Mononuclear cell (primary cell): Measurements from ENCODE around the gene PLD2. TPM values are rescaled to one million over a fixed set of nuclear protein-coding genes. Genes with fewer than 3 reads are reported as not detected.
A peak's percentile ranks its signal among the peaks of the same experiment; 100 is the strongest.

Source experiments
- H3K27me3 ChIP-seq: 2 replicates; pipeline ENCODE4 v1.6.0; 2011; ENCODE audit warnings: low read length, control low read depth; ENCODE audit not compliant: insufficient read depth
- H3K4me1 ChIP-seq: 2 replicates; pipeline ENCODE4 v1.5.1; 2011; ENCODE audit warnings: mild to moderate bottlenecking, low read length, control low read depth; ENCODE audit not compliant: insufficient read depth
- H3K4me3 ChIP-seq: 2 replicates; pipeline ENCODE4 v1.5.1; 2011; ENCODE audit warnings: mild to moderate bottlenecking, low read length, moderate library complexity
- H3K9me3 ChIP-seq: 2 replicates; pipeline ENCODE4 v1.5.1; 2011; ENCODE audit warnings: low read depth, mild to moderate bottlenecking, control low read depth, low read length
- total RNA-seq: library from RNA; depleted of rRNA; stranded (reverse); fragments of >200 nt; gene quantifications from one replicate; pipeline ENCODE4 v1.2.3, GENCODE V29; 2012

PLD2 gene
- total RNA-seq, 1 donor = 7.9 TPM

GRCh38 chr17:4786516-4786915 is 20.4 kb upstream of the PLD2 start:
- Histone ChIP-seq H3K4me3 (no peak overlapping the region), H3K27me3 (peaks cover 73% of the 10 kb centered on the region), H3K9me3 (no peaks in the 10 kb centered on the region), H3K4me1 (peaks cover 41% of the 10 kb centered on the region)

DNA sequence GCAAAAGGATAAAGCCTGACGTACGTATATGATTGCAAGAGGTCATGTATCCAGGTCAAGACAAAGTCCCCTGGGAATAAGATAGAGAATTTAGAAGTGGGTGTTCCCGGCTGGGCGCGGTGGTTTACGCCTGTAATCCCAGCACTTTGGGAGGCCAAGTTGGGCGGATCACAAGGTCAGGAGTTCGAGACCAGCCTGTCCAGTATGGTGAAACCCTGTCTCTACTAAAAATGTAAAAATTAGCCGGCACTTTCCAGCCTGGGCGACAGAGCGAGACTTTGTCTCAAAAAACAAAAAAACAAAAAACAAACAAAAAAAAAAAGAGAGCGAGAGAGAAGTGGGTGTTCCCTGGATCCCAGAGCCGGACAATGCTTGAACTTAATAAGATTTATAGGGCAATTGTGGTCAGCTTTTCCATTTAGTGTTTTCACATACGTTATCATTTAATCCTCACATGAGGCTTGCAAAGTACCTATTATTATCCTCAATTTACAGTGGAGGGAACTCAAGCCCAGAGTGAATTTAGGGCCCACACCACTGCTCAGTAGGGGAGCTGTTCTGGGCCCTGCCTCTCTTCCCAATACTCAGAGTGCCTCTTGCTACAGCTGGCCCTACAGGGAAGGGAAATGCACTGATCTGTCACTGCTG is 18.7 kb upstream of the PLD2 start:
- Histone ChIP-seq H3K27me3 (peaks cover 68% of the 10 kb centered on the region), H3K4me1 (peaks cover 41% of the 10 kb centered on the region), H3K9me3 (no peaks in the 10 kb centered on the region), H3K4me3 (no peak overlapping the region)

DNA sequence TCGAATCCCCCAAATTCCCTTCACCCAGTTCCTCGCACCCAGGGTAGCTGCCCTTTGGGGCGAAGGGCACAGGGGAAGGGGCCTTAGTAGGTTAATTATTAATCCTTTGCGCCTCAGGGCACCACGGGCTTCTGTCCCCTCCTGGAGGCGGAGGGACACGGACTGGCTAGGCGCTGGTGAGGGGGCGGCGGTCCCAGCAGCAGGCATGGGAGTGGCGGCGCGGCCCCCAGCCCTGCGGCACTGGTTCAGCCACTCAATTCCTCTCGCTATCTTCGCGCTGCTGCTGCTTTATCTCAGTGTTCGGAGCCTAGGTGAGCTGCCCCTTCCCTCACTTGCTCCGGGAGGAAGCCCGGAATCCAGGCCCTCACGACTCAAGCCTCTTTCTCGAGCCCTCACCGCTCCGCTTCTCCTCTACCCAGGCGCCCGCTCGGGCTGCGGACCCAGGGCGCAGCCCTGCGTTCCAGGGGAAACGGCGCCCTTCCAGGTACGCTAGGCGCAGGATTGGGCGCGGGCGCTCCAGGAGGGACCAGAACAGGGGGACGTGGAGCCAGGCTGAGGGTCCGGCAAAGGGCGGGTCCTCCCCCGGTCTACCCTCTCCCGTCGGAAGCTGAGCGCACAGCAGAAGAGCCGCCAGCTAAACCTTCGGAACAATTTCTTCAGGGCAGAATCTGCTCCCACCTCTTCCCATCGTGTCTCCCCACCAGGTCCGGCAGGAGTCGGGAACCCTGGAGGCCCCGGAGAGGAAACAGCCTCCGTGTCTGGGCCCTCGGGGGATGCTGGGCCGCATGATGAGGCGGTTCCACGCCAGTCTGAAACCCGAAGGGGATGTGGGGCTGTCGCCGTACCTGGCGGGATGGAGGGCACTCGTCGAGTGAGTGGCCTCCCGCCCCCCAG is 17.9 kb upstream of the PLD2 start, which contains the start of gene GLTPD2:
TSS of gene GLTPD2 (plus strand) at position 158 of the 894 bp plus-strand sequence. CDS start at position 206, 48 bp downstream.
- peak within 1 kb of the TSS; percentile 59 for H3K4me3 ChIP-seq
- peaks cover 41% of the 10 kb centered on the region for H3K4me1 ChIP-seq
- peaks cover 60% of the 10 kb centered on the region for H3K27me3 ChIP-seq
- no peaks in the 10 kb centered on the region for H3K9me3 ChIP-seq

GRCh38 chr17:4789701-4789950 is 17.3 kb upstream of the PLD2 start:
- Histone ChIP-seq H3K4me1 (peaks cover 41% of the 10 kb centered on the region), H3K9me3 (no peaks in the 10 kb centered on the region), H3K4me3 (peak overlapping the region; percentile 59), H3K27me3 (peaks cover 54% of the 10 kb centered on the region)

DNA sequence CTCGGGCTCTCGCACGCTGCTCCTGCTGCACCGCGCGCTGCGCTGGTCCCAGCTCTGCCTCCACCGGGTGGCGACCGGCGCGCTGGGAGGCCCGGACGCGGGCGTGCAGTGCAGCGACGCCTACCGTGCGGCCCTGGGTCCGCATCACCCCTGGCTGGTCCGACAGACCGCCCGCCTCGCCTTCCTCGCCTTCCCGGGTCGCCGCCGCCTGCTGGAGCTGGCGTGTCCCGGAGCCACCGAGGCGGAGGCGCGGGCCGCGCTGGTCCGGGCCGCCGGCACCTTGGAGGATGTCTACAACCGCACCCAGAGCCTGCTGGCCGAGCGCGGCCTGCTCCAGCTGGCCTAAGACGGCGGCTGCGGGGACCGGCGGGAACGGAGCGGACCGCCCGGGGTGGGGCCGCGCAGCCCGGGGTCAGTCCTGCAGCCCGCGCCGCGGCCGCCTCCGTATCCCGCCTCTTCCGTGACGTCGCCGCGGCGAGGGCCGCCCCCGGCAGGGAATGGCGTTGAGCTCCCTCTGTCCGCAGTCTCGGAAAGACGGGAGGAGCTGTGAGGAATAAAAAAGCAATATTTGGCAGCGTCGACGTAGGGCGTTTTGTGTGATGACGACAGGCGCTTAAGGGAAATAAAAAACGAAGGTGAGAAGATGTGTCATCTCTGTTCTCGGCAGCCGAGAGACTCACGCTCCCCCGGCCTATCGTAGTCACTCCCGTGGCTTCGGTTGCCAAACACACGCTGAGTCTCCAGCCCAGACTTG is 16.8 kb upstream of the PLD2 start:
- Histone ChIP-seq H3K27me3 (peaks cover 50% of the 10 kb centered on the region), H3K9me3 (no peaks in the 10 kb centered on the region), H3K4me1 (peaks cover 39% of the 10 kb centered on the region), H3K4me3 (peak overlapping the region; percentile 59)

DNA sequence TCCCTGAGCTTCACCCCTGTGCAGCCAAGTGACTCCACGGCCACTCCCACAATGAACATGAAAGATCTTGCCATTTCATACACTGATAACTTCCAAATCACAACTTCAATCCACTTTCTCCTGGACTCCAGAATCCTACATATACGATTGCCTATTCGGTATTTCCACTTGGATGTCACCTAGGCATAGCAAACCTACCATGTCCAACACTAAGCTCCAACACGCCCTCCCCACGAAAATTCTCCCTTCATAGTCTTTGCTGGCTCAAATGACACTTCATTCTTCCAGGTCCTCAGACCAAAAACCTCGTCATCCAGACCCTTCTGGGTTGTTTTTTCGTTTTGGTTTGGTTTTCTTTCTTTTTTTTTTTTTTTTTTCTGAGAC is 16.3 kb upstream of the PLD2 start:
- H3K4me3 ChIP-seq = peak overlapping the region; percentile 59
- peaks cover 44% of the 10 kb centered on the region for H3K27me3 ChIP-seq
- H3K4me1 ChIP-seq = peaks cover 33% of the 10 kb centered on the region
- no peaks in the 10 kb centered on the region for H3K9me3 ChIP-seq

- H3K4me3 ChIP-seq = no peak overlapping the region
- H3K27me3 ChIP-seq = peaks cover 6% of the 10 kb centered on the region
- peaks cover 18% of the 10 kb centered on the region for H3K4me1 ChIP-seq
- no peaks in the 10 kb centered on the region for H3K9me3 ChIP-seq
These were observed 11.8 kb upstream of the PLD2 start for GRCh38 chr17:4795168-4795567.

DNA sequence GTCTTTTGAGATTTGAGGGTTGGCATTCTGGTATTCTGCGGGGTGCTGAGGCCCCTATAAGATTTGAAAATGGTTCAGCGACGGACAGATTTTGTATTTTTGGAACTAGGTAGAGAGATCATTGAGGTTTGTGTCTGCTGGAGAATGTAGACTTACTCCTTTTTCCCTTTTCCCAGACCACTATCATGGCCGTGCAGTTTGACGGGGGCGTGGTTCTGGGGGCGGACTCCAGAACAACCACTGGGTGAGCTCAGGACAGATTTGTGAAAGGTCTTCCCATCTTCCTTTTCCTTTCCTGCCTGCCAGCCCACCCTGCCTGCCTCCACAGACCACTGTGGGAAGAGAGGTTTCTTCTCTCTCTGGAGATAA is 10.4 kb upstream of the PLD2 start:
- no peaks in the 10 kb centered on the region for H3K9me3 ChIP-seq
- peaks cover 6% of the 10 kb centered on the region for H3K27me3 ChIP-seq
- peak overlapping the region; percentile 71 for H3K4me3 ChIP-seq
- H3K4me1 ChIP-seq = peaks cover 9% of the 10 kb centered on the region

GRCh38 chr17:4800462-4801196 is 6.3 kb upstream of the PLD2 start:
- Histone ChIP-seq H3K27me3 (no peaks in the 10 kb centered on the region), H3K9me3 (no peaks in the 10 kb centered on the region), H3K4me3 (no peak overlapping the region), H3K4me1 (peaks cover 9% of the 10 kb centered on the region)

GRCh38 chr17:4802228-4802627 is 4.7 kb upstream of the PLD2 start, which contains the start of gene C17orf114:
Gene C17orf114 (minus strand): TSS chr17:4802328.
- peaks cover 5% of the 10 kb centered on the region for H3K4me1 ChIP-seq
- H3K27me3 ChIP-seq = peaks cover 5% of the 10 kb centered on the region
- no peak within 1 kb of the TSS for H3K4me3 ChIP-seq
- no peaks in the 10 kb centered on the region for H3K9me3 ChIP-seq

- Histone ChIP-seq H3K27me3 (peaks cover 5% of the 10 kb centered on the region), H3K9me3 (no peaks in the 10 kb centered on the region), H3K4me1 (peaks cover 15% of the 10 kb centered on the region), H3K4me3 (peak overlapping the region; percentile 55)
These were observed 536 bp upstream of the PLD2 start for GRCh38 chr17:4806456-4806776.

- Histone ChIP-seq H3K4me3 (no peak overlapping the region), H3K9me3 (no peaks in the 10 kb centered on the region)
These were observed 839 bp downstream of the PLD2 start for GRCh38 chr17:4807605-4808377.

DNA sequence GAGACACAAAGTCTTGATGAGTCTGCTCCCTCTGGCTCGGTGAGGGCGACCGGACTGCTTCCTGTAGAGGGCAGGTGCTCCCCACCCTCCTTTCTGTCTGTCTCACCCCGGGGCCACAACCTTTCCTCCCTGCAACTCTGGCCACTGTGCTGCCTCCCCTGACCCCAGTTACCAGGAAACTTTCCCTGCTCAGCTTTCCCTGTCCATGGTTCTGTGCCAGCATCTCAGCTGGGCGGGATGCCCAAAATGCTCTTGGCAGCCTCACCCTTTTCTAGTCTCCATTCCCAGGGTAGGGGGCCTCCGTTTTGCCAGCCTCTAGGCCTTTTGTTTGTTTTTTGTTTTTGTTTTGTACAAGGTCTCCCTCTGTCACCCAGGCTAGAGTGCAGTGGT is 1.4 kb downstream of the PLD2 start:
- no peak overlapping the region for H3K4me3 ChIP-seq
- H3K4me1 ChIP-seq = peaks cover 15% of the 10 kb centered on the region
- H3K9me3 ChIP-seq = no peaks in the 10 kb centered on the region
- peaks cover 5% of the 10 kb centered on the region for H3K27me3 ChIP-seq

More at GRCh38 chr17:4807605-4808377, 839 bp downstream of the PLD2 start:
- Histone ChIP-seq H3K27me3 (peaks cover 5% of the 10 kb centered on the region), H3K4me1 (peaks cover 15% of the 10 kb centered on the region)

DNA sequence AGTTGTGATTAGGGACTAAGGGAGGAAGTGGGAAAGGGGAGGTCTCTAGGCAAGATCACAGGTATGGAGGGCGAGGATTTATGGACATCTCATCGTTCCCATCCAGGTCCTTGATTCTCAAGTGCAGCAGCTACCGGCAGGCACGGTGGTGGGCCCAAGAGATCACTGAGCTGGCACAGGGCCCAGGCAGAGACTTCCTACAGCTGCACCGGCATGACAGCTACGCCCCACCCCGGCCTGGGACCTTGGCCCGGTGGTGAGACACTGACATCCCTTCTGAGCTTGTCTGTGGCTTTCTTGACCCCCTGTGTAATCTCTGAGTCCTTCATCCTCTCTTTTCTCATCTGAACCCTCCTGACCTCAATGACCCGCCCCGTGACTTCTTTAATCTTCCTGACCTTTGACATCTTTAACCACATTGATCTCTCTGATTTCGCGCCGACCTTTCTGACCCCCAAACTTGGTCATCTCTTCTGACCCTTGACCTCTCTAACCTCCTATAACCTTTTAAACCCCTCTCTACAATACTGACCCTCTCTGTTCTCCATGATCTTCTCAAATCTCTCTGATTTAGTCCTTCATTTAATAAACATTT is 3.8 kb downstream of the PLD2 start:
- H3K27me3 ChIP-seq = peaks cover 5% of the 10 kb centered on the region
- peaks cover 15% of the 10 kb centered on the region for H3K4me1 ChIP-seq
- no peaks in the 10 kb centered on the region for H3K9me3 ChIP-seq
- H3K4me3 ChIP-seq = no peak overlapping the region
